Hematopoietic multipotent progenitor cell (in vitro differentiated cells): ENCODE data around the gene RAE1. TPM values are rescaled to one million over a fixed set of nuclear protein-coding genes. Genes with fewer than 3 reads are reported as not detected.

Experiments used
- DNase-seq, 3 donors: peaks; one replicate each; pipeline ENCODE4 v3.0.0-alpha.2; 2011 to 2015; ENCODE audit warnings: low read depth in 2 of 3, low spot score in 2 of 3
- total RNA-seq: library from RNA; depleted of rRNA; stranded (reverse); fragments of >200 nt; gene quantifications from one replicate; pipeline ENCODE4 v1.2.3, GENCODE V29; 2012

The RAE1 gene, protein sequence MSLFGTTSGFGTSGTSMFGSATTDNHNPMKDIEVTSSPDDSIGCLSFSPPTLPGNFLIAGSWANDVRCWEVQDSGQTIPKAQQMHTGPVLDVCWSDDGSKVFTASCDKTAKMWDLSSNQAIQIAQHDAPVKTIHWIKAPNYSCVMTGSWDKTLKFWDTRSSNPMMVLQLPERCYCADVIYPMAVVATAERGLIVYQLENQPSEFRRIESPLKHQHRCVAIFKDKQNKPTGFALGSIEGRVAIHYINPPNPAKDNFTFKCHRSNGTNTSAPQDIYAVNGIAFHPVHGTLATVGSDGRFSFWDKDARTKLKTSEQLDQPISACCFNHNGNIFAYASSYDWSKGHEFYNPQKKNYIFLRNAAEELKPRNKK
- 22.4 TPM for total RNA-seq

DNA sequence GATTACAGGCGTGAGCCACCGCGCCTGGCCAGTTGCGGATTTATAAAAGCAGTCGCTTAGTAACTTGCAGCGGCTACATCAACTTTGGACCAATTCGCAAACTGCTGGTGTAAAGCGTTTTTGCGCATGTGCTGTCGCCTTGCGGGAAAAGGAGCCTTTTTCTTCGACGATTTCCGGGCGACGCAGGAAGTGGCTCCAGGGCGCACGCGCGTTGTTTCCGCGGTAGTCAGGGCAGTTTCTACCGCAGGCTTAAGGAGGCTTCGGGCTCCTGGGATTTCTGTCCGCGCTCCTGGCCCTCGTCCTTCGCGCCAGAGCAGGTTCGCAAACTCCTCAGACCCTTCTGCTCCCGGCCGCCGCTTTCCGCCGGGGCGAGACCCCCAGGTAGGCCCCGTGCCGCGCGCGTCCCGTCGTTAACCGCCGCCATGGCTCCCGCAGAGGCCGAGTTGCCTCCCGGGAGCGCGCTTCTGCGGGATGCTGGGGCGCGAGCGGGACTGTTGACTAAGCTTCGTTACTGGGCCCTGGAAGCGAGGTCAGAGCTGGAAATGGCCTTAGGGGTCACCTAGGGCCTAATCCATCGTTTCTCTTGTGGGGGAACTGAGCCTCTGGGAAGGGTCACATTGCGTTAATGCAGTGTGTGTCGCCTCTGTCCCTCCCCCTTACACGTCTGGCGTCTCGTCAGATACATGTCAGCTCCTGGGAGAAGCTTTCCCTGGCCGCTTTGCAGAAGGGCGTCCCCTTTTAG is at the start of gene RAE1:
Gene RAE1 (plus strand): TSS at position 214 of the 742 bp plus-strand sequence. CDS start 2,784 bp downstream, outside the sequence.
- DNase-seq = peak; percentile 87 to 93 (median 92)

DNA sequence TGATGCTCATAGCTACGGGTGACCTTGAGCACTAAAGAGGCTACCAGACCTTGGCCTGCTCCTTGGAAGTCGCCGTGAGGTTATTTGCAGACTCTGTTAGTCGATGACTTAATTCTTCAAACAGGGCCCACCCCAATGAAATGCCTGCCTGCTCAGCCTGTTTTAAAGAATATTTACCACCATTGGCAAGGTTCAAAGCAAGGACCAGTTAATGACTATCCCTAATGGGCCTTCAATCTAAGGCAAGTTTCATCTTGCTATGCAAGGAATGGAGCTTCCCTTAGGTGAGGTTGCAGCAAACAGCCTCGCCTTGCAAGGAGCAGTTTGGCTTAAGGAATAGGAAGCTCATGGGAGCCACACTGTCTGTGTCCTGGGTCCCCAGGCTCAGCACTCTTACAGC is 44.3 kb upstream of the RAE1 start:
- no peak for DNase-seq

DNA sequence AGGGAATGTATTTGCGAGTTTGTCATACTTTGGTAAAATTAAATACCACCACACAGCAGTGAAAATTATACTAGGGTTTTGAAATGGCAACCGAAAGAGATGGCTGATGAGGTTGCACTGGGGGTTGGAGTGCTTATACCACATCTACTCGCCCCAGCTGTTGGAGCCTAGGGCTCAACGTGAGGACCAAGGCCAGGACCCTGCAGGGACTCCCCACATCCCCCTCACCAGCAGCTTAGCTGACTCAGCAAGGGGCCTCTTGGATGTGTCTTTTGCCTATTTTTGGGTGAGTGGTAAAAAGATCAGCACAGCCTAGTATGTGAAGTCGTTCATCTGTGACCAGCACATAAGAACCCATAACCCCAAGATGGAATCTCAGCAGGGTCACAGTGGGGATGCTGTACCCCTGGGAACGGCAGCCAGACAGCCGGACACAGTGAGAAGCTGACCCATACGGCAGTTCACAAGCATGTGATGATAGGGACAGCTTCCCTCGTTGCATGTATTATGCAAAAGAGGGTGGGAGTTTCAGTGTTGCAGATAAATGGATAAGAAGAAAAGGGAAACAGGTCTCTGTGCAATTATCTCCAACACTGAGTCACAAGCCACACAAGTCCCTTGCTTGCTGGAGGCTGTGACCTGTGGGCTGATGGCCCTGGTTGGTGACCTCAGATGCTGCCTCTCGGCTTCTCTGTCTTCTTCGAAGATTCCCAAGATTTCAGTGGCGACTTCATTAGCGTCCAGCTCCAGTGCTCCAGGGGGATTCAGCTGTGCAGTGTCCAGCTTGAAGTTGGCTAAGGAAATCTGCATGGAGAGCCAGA is 42.4 kb upstream of the RAE1 start:
- DNase-seq = no peak

DNA sequence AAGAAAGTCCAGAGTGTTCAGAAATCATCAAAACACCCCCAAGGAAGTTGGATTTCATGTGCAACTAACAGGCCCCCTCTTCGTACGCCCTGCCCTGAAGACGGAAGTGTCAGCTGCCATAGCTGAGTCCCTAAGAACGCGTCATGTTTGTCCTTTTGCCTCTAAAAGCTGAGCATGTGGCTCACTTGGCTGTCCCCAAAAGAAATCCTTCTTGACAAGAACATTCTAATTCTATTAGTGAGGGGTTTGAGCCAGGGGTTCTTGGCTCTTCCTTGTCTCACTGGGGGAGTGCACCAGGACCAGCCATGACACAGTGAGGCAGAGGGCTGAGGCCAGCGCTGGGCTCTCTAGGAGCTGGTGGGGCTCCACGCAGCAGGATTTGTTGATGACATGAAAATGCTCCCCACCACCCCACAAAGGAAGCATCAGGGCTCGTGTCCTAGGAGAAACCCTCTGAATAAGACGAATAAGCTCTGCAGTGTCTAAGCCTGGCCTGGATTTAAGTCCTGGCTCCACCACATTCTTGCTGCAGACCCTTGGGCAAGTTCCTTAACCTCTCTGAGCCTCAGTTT is 41.4 kb upstream of the RAE1 start:
- no peak for DNase-seq

DNA sequence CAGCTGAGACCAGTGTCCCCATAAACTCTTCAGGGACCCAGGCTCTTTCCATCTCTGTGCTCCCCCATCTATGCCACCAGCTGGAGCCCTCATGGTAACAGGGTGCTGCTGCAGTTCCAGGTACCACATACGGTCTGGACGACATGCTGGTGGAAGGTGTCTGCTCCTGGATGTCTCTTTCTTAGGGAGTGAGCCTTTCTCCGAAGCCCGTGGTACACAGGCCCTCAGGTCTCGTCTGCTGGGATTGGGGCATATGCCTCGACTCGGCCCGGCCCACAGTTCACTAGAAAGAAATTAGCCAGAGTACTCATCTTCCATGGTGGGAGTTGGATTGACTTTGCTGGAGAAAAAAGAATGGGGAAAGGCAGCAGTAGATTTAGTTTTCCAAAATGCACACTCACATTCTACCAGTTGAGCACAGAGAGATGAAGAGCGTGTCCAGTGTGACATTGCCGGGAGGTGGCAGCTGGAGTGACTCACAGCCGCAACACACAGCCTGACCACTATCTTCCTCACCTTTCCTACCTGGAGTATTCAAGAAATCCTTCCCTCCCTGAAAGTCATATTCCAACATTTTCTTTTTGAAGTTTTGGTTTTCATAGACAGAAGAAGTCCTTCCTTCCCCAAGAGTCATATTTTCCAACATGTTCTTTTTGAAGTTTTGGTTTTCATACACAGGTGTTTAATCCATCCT is 40.1 kb upstream of the RAE1 start:
- no peak for DNase-seq

DNA sequence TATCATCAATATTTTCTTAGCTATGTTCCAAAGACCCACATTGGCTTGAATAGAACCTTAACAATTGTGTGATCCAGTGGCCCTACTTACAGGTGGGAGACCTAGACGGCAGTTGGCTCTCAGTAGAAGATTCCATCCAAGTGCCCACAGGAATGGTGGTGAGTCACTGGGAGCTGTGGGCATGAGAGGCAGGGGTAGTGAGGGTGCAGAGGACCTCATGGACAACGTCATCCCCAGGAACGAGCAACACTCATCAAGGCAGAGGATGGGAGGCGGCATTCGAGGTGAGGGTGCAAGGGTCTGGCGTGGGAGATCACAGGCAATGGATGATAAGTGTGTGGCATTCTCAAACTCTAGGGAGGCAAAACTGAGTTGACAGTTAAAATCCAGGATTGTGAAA is 38.9 kb upstream of the RAE1 start:
- no peak for DNase-seq

DNA sequence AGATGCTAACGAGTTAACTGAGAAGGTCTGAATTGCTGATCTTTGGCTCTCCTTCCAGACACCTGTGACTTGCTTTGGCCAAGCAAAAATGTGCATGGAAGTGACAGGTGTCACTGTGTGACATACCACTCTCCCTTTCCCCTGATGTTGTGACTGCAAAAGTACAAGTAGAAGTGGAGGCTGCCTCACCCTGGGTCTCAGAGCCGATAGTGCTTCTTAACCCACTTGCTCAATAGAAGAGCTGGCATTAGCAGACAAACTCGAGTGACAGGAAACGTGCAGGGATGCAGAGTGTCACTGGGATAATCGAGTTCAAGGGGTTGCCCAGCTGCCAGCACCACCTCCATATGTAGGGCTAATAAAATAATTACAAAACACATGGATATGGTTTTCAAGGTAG is 37.8 kb upstream of the RAE1 start:
- DNase-seq = no peak

DNA sequence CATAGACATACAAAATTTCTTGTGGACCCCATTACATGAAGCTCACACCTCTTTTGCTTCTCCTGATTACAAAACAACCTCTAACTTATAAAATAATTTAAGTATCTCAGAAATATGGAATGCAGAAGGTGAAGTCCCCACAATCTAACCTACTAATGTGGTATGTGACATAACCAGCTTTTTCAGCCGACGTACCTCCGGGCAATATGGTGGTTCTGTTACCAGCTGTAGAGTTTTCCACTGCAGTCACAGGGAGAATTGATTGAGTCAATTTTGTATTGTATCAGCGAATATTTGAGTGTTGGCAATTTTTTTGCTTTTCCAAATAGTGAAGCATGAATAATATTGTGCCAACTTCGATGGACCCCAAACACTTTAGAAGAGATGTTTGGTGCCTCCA is 37.1 kb upstream of the RAE1 start:
- no peak for DNase-seq

DNA sequence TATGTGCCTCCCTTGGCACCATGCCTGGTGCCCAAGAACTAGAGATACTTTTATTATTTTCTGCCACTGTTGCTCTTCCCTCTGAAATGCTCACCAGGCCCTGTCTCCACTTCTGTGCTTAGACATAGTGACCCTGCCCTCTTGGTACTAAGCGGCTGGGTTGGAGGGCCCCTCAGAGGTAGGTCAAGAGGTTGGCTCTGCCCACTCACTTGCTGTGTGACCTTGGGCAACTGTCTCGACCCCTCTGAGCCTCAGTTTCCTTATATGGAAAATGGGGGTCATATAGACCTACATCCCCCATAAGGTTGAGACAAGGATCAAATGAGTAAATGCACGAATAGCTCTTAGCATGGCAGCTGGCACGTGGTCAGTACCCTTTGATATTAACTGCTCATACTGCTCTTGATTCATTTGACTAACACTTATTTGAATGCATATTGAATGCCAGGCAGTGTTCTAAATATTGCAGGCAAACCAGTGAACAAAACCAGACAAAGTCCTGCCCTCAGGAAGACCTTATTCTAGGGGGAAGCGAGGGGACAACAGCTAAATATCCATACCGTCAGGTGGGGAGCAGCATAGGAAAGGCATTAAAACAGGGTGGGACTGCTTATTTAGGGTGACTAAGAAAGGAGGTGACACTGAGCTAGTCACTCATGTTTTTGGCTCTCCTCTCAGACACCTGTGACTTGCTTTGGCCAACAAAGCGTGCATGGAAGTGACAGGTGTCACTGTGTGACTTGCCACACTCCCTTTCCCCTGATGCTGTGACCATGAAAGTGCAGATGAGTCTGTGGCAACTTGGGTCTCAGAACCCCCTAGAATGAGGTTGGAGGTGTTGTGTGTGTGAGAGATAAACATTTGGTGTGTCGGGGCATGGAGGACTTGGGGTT is 35.7 kb upstream of the RAE1 start:
- no peak for DNase-seq

DNA sequence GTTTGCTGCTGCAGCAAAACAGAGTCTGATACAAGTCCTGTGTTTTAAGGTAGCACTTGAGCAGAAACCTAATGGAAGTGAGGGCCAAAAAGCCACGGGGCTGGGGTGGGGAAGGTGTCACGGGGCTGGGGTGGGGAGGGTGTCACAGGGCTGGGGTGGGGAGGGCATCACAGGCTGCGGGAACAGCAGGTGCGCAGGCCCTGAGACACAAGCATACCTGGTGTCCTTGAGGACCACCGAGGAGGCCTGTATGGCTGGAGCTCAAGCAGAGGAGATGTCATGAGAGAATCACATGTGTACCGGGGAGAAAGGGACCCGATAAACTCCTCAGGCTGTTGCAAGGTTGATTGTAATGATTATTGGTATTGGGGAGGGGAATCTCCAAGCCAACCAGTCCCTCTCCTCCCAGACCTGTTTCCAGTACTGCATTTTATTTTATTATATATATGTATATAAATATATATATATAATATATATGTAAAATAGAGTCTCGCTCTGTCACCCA is 35.0 kb upstream of the RAE1 start:
- DNase-seq = no peak

DNA sequence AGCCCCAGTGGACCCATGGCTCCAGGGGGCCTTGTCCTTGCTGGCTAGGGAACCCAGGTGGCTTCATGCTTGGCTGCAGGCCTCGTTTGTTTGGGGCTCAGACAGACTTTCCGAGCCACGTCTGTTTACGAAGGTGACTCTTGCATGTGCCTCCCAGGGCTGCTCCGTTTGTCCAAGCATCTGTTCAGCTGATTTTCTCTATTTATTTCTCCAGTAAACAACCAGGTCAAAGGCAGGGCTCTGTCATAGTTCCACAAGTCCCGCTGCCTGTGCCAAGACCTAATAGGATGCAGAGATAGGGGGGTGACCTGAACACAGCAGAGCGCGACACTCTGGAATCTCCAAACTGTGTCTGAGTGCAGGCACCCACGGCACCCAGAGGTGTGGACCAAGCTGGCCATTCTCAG is 34.3 kb upstream of the RAE1 start:
- DNase-seq = no peak

DNA sequence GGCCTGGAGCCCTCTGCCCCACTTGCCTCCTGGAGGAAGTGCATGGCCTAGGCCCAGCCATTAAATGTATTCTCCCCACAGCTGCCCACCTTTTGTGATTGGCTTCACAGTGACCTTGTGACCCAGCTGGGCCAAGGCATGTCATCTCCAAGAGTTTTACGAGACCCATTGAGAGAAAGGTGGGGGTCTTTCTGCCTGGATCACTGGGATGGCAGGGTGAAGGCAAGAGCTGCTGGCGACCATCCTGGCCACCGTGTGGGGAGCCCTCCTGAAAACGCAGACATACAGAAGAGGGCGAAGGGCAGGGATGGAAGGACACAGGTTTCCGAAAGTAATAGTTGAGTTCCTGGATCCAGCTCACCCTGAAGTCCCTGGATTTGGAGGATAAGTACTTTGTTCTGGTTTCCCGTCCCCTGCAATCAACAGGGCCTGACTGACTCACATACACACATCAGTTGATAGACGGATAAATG is 33.7 kb upstream of the RAE1 start:
- no peak for DNase-seq

DNA sequence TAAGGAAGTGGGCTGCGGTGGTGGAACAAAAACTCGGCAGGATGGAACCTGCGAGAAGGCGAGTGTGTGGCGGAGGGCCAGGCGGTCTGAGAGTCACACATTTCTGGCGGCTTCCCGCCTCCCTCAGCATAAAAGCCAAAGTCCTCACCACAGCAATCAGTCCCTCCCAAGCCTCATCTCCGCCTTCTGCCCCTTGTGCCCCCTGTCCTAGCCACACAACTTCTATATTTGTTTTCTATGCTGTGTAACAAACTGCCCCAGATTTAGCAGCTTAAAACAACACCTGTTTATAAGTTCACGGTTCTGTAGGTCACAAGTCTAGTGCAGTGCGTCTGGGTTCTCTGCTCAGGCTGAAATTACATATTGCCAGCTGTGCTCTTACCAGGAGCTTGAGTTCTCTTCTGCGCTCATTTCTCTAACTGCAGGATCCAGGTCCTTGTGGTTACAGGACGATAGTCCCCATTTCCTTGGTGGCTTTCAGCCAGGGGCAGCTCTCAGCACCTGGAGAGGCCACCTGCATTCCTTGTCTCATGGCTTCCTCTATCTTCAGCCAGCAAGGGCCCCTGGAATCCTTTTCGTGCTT is 33.2 kb upstream of the RAE1 start:
- no peak for DNase-seq

DNA sequence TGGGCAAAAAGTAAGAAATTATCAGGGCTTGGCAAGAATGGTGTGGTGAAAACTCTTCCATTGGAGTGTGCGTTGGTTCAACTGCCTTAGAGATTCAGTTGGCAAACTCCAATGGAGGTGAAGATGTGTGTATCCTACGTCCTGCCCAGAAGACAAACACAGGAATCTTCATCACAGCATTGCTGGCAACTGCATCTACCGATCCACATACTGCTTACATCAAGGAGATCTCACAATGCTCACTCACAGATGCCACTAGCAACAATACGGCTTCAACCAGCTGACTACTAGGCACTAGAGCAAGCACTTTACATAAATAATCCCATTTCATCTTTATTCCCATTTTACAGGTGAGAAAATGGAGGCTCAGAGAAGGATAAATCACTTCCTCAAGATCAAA is 31.5 kb upstream of the RAE1 start:
- no peak for DNase-seq

DNA sequence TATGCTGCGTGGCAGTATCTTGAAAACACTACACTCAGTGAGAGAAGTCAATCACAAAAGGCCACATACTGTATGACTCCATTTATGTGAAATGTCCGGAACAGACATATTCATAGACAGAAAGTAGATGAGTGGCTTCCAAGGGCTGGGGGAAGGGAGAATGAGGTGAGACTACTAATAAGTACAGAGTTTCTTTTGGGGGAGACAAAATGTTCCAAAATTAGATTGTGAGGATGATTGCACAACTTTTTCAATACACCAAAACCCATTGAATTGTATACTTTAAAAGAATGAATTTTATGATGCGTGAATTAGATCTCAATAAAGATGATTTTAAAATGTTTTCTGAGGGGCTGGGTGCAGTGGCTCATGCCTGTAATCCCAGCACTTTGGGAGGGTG is 30.7 kb upstream of the RAE1 start:
- DNase-seq = no peak

DNA sequence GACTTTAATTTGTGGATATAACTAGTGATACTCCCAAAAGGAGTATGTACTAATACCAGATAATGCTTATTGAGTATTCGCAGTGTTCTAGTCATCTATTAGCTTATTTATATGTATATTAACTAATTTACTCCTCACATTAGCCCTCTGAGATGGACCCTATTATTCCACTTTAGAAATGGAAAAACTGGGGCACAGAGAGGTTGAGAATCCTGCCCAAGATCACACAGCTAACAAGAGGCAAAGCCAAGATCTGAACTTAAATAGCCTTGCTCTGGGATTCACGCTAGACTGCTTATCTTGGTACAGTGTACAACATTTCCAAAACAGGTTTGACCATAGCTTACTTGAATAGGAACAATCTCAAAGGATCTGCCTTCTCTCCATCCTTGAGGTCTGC is 29.9 kb upstream of the RAE1 start:
- DNase-seq = no peak

DNA sequence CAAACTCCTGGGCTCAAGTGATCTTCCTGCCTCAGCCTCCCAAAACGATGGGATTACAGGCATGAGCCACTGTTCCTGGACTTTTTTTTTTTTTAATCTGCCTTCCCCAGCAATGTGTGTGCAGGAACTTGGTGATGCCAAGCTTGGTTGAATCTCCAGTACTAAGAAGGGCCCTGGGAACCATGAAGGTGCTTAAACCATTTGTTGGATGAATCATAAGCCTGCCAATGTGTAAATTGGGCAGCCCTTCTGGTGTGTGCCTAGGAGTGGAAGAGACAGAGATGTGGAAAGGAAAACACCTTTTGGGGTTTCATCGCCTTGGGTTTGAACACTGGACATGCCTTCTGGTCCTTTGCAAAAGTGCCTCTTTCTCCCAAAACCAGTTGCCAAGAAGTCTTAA is 28.6 kb upstream of the RAE1 start:
- DNase-seq = no peak

DNA sequence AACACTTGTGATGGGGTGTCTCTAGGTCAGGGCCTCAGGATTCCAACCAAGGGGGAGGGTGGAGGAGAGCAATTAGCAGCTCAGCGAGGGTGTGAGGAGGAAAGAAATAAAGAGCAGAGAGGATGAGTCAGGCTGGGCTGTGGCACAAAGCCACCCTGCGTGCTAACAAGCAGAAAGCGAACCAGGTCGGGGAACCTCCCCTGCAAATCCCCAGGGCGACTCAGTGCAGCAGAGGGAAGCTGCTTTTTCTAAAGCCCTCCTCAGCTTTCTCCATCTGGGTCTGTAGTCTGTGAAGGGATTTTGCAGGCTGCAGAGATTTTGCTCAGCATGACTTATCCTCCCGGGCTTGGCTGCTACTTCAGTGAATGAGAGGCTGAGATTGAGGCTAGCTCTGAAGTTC is 28.0 kb upstream of the RAE1 start:
- DNase-seq = no peak
